ENCODE measurements around the gene SMPD3. TPM values are rescaled to one million over a fixed set of nuclear protein-coding genes. Genes with fewer than 3 reads are reported as not detected.

SMPD3 gene
- total RNA-seq, 1 experiment from 2014 or later, result 0.70 TPM

DNA sequence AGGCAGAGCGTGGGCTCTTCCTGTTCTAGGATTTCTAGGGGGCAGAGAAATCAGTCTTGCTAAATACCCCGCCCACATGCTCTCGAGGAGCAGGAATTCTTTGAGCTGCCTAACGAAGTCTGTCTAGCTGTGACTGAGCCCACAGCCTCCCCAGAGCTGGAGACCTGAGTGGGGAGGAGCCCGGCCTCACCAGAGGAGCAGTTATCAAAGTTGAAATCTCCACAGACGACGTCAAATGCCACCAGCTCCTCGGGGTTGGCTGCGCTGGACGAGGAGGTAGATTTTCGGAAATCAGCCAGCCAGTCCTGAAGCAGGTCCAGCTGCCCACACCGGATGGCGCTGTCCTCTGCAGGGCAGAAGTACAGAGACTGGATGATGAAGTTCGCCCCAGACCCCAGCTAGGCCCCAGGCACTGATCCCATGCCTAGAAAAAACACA, 83.7 kb downstream of the SMPD3 start:
- Histone ChIP-seq H4K20me1 (ENCODE audit: control insufficient read depth, insufficient read depth, insufficient read length) (no peaks in the 10 kb centered on the region), H2BK120ac (ENCODE audit: low read depth, low read length, poor library complexity, severe bottlenecking) (no peak overlapping the region), H3K27me3 (ENCODE audit: insufficient read depth, low read length) (no peaks in the 10 kb centered on the region), H3K14ac (ENCODE audit: insufficient read depth, low read length) (no peak overlapping the region), H3K9ac (ENCODE audit: extremely low read depth, insufficient read length, low read length) (no peak overlapping the region), H2AFZ (ENCODE audit: low read length) (no peak overlapping the region), H3K4ac (ENCODE audit: low read depth, low read length) (no peak overlapping the region), H3K4me2 (ENCODE audit: insufficient read depth, insufficient read length, low read length) (no peak overlapping the region), H3K23me2 (ENCODE audit: insufficient read length, low read depth, low read length, poor library complexity, severe bottlenecking) (no peaks in the 10 kb centered on the region), H2BK20ac (ENCODE audit: low read depth, low read length, poor library complexity, severe bottlenecking) (no peak overlapping the region), H3K79me2 (ENCODE audit: insufficient read depth, low read length) (no peaks in the 10 kb centered on the region), H2AK5ac (ENCODE audit: insufficient read length, low read length) (no peak overlapping the region), H3K56ac (ENCODE audit: insufficient read length, low read depth, low read length) (no peak overlapping the region), H2BK12ac (ENCODE audit: insufficient read length, low read depth, low read length) (no peak overlapping the region), H4K8ac (replicated peaks; ENCODE audit: insufficient read length, low read depth, low read length) (no peak overlapping the region), H3K79me1 (ENCODE audit: insufficient read depth, low read depth, low read length, poor library complexity, severe bottlenecking) (no peaks in the 10 kb centered on the region), H3K9me3 (ENCODE audit: control insufficient read depth, low read depth, low read length) (no peaks in the 10 kb centered on the region), H2BK5ac (ENCODE audit: insufficient read length, low read length) (no peak overlapping the region), H3K23ac (ENCODE audit: insufficient read length, low read depth, low read length) (no peak overlapping the region), H3K4me1 (ENCODE audit: insufficient read depth, low read length) (no peaks in the 10 kb centered on the region), H4K5ac (ENCODE audit: insufficient read length, low read depth, low read length) (no peak overlapping the region), H3T11ph (ENCODE audit: low read length) (no peak overlapping the region), H3K27ac (ENCODE audit: insufficient read length, low read depth, low read length) (no peak overlapping the region), H4K91ac (ENCODE audit: insufficient read length, low read depth, low read length) (no peak overlapping the region), H3K18ac (ENCODE audit: insufficient read length, low read depth, low read length) (no peak overlapping the region), H2BK15ac (ENCODE audit: low read depth, low read length) (no peak overlapping the region)
- Mint-ChIP-seq H3K9me3 (no peaks in the 10 kb centered on the region), H3K4me3 (no peak overlapping the region; a peak in 1 of 5 replicates), H3K36me3 (ENCODE audit: insufficient read depth in 1 of 3, low read depth in 3 of 3) (peaks cover 0 to 6% (median 5%) of the 10 kb centered on the region in 3 experiments; a peak in 2 of 7 replicates), H3K27me3 (ENCODE audit: low read depth) (peaks cover 6% of the 10 kb centered on the region), H3K27ac (no peak overlapping the region; a peak in 1 of 7 replicates), H3K4me1 (peaks cover 25 to 51% of the 10 kb centered on the region in 2 experiments)
- WGBS (ENCODE audit: extremely low coverage, insufficient read length, low lambda C conversion rate), result no CpG with 5 or more reads among the region's 14 CpGs
- DNase-seq, result peak; percentile 67
- TF ChIP-seq CTCF (conservative IDR thresholded peaks at IDR 0.05), result peak; percentile 67
